ENCODE results near the gene SPECC1.
"Not testable (repeated sequence)": the region's sequence is repeated elsewhere in the genome, so short reads cannot be mapped to it uniquely, and the experiment has no call there.

Gene SPECC1

GRCh38 chr17:20253323-20253722, 244.2 kb downstream of the SPECC1 start:
- no peak for DNase-seq

- DNase-seq = no peak
These were observed 245.4 kb downstream of the SPECC1 start for GRCh38 chr17:20254541-20254940.

DNA sequence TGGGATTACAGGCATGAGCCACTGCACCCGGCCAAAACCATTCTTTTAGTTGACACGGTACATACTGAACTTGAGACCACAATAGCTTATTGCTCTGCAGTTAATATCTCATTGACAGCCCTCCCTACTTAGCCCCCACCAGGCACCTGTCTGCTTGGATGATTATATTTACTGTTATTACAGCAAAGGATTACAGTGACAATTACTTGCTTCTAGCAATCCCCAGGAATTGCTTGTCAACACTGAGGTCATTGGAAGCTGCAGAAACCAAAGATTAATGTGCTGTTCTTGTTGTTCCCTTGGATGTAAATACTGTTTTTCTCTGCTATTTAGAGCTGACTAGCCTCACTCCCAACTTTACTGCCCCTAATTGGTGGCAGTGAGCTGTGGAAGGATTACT, 247.0 kb downstream of the SPECC1 start:
- no peak for DNase-seq

GRCh38 chr17:20257008-20257407, 247.8 kb downstream of the SPECC1 start:
- no peak for DNase-seq

GRCh38 chr17:20257798-20258197, 248.6 kb downstream of the SPECC1 start:
- DNase-seq = no peak

DNA sequence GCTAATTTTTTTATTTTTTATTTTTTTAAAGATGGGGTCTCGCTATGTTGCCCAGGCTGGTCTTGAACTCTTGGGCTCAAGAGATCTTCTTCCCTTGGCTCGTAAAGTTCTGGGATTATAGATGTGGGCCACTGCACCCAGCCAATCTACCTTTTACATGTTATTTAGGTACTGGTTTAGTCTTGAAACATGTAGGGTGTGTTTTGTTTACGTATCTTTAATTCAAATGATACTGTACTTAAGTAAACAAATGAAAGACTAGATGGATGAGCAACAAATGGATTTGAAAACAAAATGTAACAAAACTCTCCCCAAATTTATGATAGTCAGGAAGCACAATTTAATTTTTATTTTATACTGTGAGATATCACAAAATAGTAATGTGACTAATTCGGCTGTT, 250.5 kb downstream of the SPECC1 start:
- no peak for DNase-seq

- no peak for DNase-seq
These were observed 251.1 kb downstream of the SPECC1 start for GRCh38 chr17:20260268-20260667.

- DNase-seq = no peak
These were observed 253.3 kb downstream of the SPECC1 start for GRCh38 chr17:20262226-20263114.

DNA sequence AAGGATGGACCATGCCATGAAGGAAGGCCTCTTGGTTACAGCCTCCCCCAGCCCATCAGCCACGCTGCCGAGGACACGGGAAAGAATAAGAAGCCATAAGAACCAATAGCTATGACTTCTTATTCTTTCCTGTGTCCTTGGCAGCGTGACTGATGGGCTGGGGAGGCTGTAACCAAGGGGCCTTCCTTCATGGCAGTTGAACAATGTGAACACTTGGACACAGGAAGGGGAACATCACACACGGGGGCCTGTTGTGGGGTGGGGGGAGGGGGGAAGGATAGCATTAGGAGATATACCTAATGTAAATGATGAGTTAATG, 253.9 kb downstream of the SPECC1 start:
- DNase-seq = not testable (repeated sequence)

DNA sequence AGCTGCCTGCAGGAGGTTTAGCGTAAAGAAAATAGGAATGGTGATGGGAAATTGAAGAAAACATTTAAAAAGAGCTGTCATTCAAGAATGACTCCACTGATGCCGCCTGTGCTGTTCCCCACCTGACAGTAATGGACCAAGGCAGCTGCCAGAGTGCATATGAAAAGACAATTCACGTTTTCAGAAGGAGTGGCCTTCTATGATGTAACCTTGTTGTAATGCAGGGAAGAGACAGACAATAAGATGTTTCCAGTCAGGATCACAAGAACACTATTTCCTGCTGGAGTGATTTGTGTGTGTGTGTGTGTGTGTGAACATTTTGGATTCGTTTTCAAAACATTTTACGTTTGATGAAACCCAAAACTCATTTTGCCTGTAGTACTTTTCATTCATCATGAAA, 254.4 kb downstream of the SPECC1 start:
- DNase-seq = no peak

DNA sequence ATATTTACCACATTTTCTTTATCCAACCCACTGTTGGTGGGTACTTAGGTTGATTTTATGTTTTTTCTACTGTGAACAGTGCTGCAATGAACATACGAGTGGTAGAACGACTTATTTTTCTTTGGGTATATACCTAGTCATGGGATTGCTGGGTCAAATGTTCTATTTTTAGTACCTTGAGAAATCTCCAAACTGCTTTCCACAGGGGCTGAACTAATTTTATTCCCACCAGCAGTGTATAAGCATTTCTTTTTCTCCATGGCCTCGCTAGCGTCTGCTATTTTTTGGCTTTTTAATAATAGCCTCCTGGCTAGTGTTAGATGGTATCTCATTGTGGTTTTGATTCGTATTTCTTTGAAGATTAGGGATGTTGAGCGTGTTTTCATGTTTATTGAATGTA, 255.8 kb downstream of the SPECC1 start:
- no peak for DNase-seq

DNA sequence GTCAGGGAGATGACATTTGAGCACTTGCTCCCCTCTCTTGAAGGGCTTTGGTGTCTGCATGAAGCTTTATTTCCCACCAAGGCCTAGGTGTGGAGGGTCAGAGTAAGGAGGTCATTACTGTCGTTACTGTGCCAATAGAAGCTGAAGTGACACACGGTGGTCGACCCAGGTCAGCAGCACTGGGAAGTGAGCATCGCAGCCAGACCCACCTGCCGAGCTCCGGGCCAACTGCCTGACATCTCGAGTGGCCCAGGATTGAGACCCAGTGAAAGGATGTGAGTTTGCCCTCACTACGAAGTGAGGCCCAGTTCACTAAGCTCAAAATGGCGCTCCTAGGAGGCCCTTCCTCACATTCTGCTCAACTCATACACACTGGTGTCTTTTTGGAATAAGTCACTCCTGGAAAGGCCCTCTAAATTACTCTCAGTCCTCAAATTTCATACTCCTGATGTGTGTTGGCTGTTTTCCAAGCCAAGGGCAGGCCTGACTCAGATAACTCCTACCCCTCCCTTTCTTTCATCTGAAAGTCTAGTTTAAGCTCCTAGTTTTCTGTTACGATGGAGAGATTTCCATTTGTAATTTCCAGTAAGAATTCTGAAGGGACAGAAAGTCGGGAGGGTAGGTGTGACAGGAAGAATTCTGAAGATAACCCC, 257.8 kb downstream of the SPECC1 start:
- DNase-seq = no peak

GRCh38 chr17:20267459-20267842, 258.3 kb downstream of the SPECC1 start:
- DNase-seq = no peak

DNA sequence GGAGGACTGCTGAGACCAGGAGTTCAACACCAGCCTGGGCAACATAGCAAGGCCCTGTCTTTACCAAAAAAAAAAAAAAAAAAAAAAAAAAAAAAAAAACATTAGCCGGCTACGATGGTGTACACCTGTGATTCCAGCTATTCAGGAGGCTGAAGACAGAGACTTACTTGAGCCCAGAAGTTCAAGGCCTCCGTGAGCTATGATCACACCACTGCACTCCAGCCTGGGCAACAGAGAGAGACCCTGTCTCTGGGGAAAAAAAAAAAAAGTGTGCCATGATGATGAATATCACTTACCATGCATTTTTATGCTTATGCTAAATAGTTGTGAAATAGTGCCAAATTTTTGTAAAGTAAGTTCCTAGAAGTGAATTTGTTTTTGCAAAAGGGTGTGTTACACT, 261.2 kb downstream of the SPECC1 start:
- no peak for DNase-seq

DNA sequence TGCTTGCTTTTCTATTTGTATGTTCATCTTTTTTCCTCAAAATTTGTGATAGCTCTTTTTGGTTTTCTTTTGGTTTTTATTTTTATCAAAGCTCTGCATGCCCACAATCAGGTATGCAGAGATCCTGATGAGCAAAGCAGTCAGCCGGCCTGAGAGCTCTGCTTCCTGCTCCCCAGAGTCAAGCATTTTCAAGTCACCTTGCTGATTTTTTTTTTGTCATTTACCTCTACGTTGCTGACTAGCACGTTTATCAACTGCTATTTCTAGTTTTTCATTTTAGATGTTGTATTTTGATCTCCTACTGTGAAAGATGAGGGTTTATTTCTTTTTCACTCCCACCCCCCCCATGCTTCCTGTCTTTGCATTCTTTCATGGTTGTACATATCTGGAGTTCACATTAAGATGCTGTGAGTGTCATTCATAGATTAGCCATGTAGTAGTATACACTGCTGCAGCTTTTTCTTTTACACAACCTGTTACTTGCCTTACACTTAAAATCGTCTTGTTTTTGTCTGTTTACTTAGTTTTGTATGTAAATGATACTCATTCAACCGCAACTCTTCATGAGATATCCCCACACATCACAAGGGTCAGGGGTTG, 262.0 kb downstream of the SPECC1 start:
- DNase-seq = no peak

- no peak for DNase-seq
These were observed 264.8 kb downstream of the SPECC1 start for GRCh38 chr17:20273741-20274500.

DNA sequence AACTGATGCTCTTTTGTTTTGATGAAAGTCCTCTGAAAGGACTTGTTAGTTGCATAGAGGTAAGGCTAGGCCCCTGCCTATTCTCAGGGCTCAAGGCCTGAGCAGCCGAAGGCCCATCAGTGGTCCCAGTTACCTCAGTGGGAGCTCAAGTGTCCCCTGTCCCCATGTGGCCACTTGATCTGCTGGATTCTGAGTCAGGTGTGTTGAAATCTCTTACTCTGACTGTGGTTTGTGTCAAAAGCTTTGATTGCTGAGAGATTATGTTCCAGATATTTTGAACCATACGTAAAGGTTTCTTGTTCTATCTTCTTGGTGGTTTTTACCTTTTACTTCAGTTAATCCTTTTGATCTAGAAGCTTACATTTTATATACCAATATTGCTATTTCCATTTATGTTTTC, 266.5 kb downstream of the SPECC1 start:
- no peak for DNase-seq

DNA sequence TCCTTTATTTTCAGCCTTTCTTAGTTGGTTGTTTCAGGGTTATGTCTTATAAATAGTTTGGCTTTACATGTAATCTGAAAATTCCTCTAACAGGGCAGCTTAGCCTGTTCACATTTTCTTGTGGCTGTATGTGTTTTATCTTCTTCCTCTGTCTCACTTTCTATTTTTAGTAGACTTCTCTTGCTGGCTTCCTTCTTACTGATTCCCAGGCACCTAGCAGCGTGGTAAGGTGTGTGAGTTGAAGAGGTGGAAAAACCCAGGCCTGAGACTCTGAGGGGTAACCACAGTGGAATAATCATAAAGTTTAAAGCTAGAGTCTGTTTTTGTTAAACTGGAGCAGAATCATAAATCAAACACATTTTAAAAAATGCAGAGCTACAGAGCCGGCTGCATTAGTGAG, 267.3 kb downstream of the SPECC1 start:
- DNase-seq = no peak

GRCh38 chr17:20278805-20279204, 269.6 kb downstream of the SPECC1 start:
- DNase-seq = no peak

DNA sequence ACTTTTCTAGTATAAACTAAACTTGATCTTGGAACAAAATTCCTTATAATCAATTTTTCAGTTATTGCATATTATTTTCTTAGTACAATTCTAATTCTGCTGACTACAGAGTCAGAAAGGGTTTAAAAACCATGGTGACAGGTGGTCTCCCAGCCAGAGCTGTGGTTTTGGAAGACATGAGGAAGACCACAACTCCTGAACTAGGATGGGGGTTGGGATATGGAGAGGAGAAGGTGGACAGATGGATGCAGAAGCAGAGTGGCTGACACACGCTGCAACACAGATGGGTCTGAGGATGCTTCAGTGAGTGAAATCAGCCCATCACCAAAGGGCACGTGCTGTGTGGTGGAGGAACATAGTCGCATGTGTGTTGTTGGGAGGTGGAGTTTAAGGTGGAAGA, 270.5 kb downstream of the SPECC1 start:
- DNase-seq = no peak

- DNase-seq = no peak
These were observed 270.9 kb downstream of the SPECC1 start for GRCh38 chr17:20280051-20280450.

GRCh38 chr17:20280851-20281250, 271.7 kb downstream of the SPECC1 start:
- no peak for DNase-seq

DNA sequence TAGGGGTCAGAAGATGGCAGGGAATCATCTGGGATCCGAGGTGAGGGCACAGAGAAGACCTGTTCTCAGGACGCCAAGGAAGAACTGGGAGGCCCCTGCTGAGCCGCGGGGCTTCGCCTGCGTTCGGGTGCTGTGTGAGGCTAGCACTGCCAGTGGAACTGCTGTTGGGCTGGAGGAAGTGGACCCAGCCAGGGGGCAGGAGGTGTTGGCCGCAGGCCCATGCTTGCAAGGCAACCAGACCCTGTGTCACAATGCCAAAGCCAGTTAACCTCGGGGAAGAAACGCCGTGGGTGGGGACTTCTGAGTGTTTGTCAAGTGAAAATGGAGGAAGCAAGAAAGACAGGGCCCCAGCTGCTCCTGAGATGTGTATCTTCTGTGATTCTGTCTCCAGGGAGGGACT, 272.7 kb downstream of the SPECC1 start:
- no peak for DNase-seq
